ENCODE results near the gene AK5. TPM values are rescaled to one million over a fixed set of nuclear protein-coding genes. Genes with fewer than 3 reads are reported as not detected.

The AK5 gene
- polyA plus RNA-seq, 1 donor (not counting 4 experiments of a cell fraction or from before 2014, with no cell fraction given), result 0.30 TPM

GRCh38 chr1:77245830-77246229, 36.0 kb upstream of the AK5 start:
- FAIRE-seq, result no peak
- no peaks in the 10 kb centered on the region for H3K9me1 ChIP-seq (ENCODE audit: control insufficient read depth, extremely low read depth, insufficient read depth, low read length)
- H3K27me3 ChIP-seq (ENCODE audit: control insufficient read depth, extremely low read depth, insufficient read depth, low read length), result no peaks in the 10 kb centered on the region
- H3K4me2 ChIP-seq (ENCODE audit: control insufficient read depth, extremely low read depth, insufficient read depth, low read depth, low read length), result no peak overlapping the region
- no peak overlapping the region for H2AFZ ChIP-seq (ENCODE audit: control insufficient read depth, low read length)
- H3K9me3 ChIP-seq (ENCODE audit: control insufficient read depth, low read depth, low read length), result no peaks in the 10 kb centered on the region
- dilution Hi-C loops (cut with MboI; ENCODE audit: extremely low pct_ligation_motif_present, low sequenced_read_pairs), result no loop called here
- no peak for DNase-seq (ENCODE audit: low read depth, low spot score)
- H3K9ac ChIP-seq (ENCODE audit: control insufficient read depth, extremely low read depth, insufficient read depth, low read length), result no peak overlapping the region
- no peak overlapping the region for H3K27ac ChIP-seq (ENCODE audit: control insufficient read depth, insufficient read depth, low read length)
- H4K20me1 ChIP-seq (ENCODE audit: control insufficient read depth, extremely low read depth, insufficient read depth, low read length), result no peaks in the 10 kb centered on the region
- H3K36me3 ChIP-seq (ENCODE audit: control insufficient read depth in 2 of 2, extremely low read depth in 1 of 2, insufficient read depth in 2 of 2, low read length in 2 of 2), result no peaks in the 10 kb centered on the region
- no peak for TF ChIP-seq CTCF (optimal IDR thresholded peaks at IDR 0.05 in 1 of 3, IDR thresholded peaks at IDR 0.05 in 1 of 3, conservative IDR thresholded peaks at IDR 0.05 in 1 of 3; ENCODE audit: extremely low read depth in 1 of 3, insufficient read depth in 2 of 3, low read length in 3 of 3)
- TF ChIP-seq EZH2 (IDR thresholded peaks at IDR 0.05; ENCODE audit: low read length), result no peak
- H3K4me3 ChIP-seq (ENCODE audit: control insufficient read depth in 2 of 3, extremely low read depth in 1 of 3, insufficient read depth in 2 of 3, low read depth in 1 of 3, low read length in 3 of 3), result no peak overlapping the region
- no peaks in the 10 kb centered on the region for H3K79me2 ChIP-seq (ENCODE audit: control insufficient read depth, insufficient read depth, low read length)
- no peaks in the 10 kb centered on the region for H3K4me1 ChIP-seq (ENCODE audit: control insufficient read depth, extremely low read depth, insufficient read depth, low read length)

- Histone ChIP-seq H3K27me3 (ENCODE audit: control insufficient read depth, extremely low read depth, insufficient read depth, low read length) (peaks cover 3% of the 10 kb centered on the region), H3K4me2 (ENCODE audit: control insufficient read depth, extremely low read depth, insufficient read depth, low read depth, low read length) (no peak overlapping the region), H2AFZ (ENCODE audit: control insufficient read depth, low read length) (no peak overlapping the region), H3K4me3 (ENCODE audit: control insufficient read depth in 2 of 3, extremely low read depth in 1 of 3, insufficient read depth in 2 of 3, low read depth in 1 of 3, low read length in 3 of 3) (no peak overlapping the region), H3K27ac (ENCODE audit: control insufficient read depth, insufficient read depth, low read length) (no peak overlapping the region), H4K20me1 (ENCODE audit: control insufficient read depth, extremely low read depth, insufficient read depth, low read length) (no peaks in the 10 kb centered on the region), H3K4me1 (ENCODE audit: control insufficient read depth, extremely low read depth, insufficient read depth, low read length) (no peaks in the 10 kb centered on the region), H3K9me3 (ENCODE audit: control insufficient read depth, low read depth, low read length) (no peaks in the 10 kb centered on the region), H3K9me1 (ENCODE audit: control insufficient read depth, extremely low read depth, insufficient read depth, low read length) (no peaks in the 10 kb centered on the region), H3K9ac (ENCODE audit: control insufficient read depth, extremely low read depth, insufficient read depth, low read length) (no peak overlapping the region), H3K36me3 (ENCODE audit: control insufficient read depth in 2 of 2, extremely low read depth in 1 of 2, insufficient read depth in 2 of 2, low read length in 2 of 2) (no peaks in the 10 kb centered on the region), H3K79me2 (ENCODE audit: control insufficient read depth, insufficient read depth, low read length) (no peaks in the 10 kb centered on the region)
- dilution Hi-C loops (cut with MboI; ENCODE audit: extremely low pct_ligation_motif_present, low sequenced_read_pairs), result no loop called here
- no peak for DNase-seq (ENCODE audit: low read depth, low spot score)
- FAIRE-seq, result no peak
- TF ChIP-seq EZH2 (IDR thresholded peaks at IDR 0.05; ENCODE audit: low read length) (no peak), CTCF (optimal IDR thresholded peaks at IDR 0.05 in 1 of 3, IDR thresholded peaks at IDR 0.05 in 1 of 3, conservative IDR thresholded peaks at IDR 0.05 in 1 of 3; ENCODE audit: extremely low read depth in 1 of 3, insufficient read depth in 2 of 3, low read length in 3 of 3) (no peak)
Measured at GRCh38 chr1:77250126-77250525, 31.7 kb upstream of the AK5 start.
